ENCODE data around the gene DGCR6.
"Not testable (repeated sequence)": the region's sequence is repeated elsewhere in the genome, so short reads cannot be mapped to it uniquely, and the experiment has no call there.

DGCR6 gene

DNA sequence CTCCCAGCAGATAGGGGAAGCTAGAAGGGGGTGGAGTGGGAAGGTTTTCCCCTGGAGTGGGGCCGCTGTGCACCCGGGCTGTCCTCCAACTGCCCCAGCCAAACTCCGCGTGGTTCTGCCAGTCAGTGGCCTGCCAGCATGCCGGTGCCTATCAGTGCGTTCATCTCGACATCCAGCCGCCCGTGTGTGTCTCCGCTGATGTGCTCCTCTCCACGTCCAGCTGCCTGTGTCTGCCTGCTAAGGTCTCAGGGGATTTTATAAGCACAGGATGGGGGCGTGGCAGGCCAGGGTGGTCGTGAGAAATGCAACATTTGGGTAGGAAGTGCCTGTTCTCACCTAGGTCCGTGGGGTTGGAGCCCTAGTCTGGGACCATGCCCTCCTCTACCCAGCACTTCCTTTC, 47.0 kb downstream of the DGCR6 start:
- H3K9me3 ChIP-seq (ENCODE audit: control insufficient read depth, low read length); H3K4me3 ChIP-seq (ENCODE audit: insufficient read depth, low read depth, low read length, poor library complexity, severe bottlenecking); H3K4me1 ChIP-seq (ENCODE audit: control insufficient read depth, insufficient read depth, low read length, poor library complexity, severe bottlenecking); H3K27ac ChIP-seq (ENCODE audit: insufficient read depth, low read length, poor library complexity, severe bottlenecking); H3K36me3 ChIP-seq (ENCODE audit: control insufficient read depth, insufficient read depth, low read length); H3K27me3 ChIP-seq (replicated peaks; ENCODE audit: control insufficient read depth, insufficient read depth, low read length, poor library complexity, severe bottlenecking); DNase-seq: not testable (repeated sequence)

DNA sequence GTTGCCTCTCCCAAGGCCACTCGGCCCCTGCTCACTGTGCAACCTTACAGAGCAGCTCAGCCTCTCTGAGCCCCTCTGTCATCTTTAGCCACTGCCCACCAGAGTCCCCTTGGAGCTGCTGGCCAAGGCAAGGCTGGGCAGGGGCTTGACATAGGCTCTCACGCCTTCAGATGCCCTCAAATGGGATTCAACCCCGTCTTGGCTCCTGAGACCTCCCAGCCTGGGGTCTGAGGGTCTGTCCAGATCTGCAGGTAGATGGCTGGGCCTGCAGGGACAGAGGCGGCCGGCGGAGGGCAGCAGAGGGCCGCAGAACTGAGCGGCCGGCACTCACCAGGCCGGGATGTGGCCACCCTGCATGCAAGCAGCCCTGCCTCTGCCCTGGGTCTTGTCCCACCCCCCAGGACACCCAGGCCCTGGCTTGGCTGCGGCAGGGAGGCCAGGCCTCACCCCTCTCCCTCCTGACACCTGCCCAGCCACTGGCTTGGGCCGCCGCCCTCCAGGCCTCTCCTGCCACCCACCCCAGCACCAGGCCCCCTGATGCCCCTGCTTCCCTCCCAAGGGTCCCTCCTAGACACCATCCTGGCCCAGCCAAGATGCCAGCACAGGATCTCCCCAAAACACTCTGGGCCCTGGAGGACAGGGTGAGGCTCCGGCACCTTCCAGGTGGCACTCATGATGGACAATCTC, 48.3 kb downstream of the DGCR6 start:
- not testable (repeated sequence) for H3K27me3 ChIP-seq (replicated peaks; ENCODE audit: control insufficient read depth, insufficient read depth, low read length, poor library complexity, severe bottlenecking); H3K9me3 ChIP-seq (ENCODE audit: control insufficient read depth, low read length); H3K36me3 ChIP-seq (ENCODE audit: control insufficient read depth, insufficient read depth, low read length); H3K4me3 ChIP-seq (ENCODE audit: insufficient read depth, low read depth, low read length, poor library complexity, severe bottlenecking); H3K4me1 ChIP-seq (ENCODE audit: control insufficient read depth, insufficient read depth, low read length, poor library complexity, severe bottlenecking); H3K27ac ChIP-seq (ENCODE audit: insufficient read depth, low read length, poor library complexity, severe bottlenecking)
- DNase-seq: peak in 2 of 3 donors; percentile 6 to 28

DNA sequence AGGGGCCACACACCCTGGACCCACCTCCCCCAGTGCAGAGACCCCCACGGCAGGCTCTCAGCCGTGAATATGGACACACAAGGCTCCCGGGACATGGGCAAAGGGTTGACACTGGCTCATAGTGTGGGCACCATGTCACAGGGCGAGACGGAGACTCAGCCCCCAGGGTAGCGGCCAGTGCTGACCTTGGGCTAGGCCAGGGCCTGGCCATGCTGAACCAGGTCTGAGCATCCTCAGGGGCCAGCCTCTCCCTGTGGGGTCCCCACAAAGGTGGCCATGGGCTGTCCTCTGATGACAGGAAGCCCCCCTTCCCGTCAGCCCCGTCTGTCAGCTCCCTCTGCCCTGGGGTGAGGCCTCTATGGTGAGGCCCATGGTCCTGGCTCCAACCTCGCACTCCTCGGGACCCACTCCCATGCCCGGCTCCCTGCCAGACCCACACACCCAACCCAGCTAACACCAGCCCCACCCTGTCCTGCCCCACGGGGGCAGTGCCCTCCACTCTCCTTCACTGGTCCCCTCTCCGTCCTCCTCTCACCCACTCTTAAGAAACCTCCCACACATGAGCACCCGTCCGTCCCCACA, 49.0 kb downstream of the DGCR6 start:
- Histone ChIP-seq H3K36me3 (ENCODE audit: control insufficient read depth, insufficient read depth, low read length) (no peaks in the 10 kb centered on the region), H3K4me3 (ENCODE audit: insufficient read depth, low read depth, low read length, poor library complexity, severe bottlenecking) (no peak overlapping the region), H3K27ac (ENCODE audit: insufficient read depth, low read length, poor library complexity, severe bottlenecking) (no peak overlapping the region), H3K9me3 (ENCODE audit: control insufficient read depth, low read length) (no peaks in the 10 kb centered on the region), H3K4me1 (ENCODE audit: control insufficient read depth, insufficient read depth, low read length, poor library complexity, severe bottlenecking) (no peaks in the 10 kb centered on the region), H3K27me3 (replicated peaks; ENCODE audit: control insufficient read depth, insufficient read depth, low read length, poor library complexity, severe bottlenecking) (no peaks in the 10 kb centered on the region)
- no peak for DNase-seq

DNA sequence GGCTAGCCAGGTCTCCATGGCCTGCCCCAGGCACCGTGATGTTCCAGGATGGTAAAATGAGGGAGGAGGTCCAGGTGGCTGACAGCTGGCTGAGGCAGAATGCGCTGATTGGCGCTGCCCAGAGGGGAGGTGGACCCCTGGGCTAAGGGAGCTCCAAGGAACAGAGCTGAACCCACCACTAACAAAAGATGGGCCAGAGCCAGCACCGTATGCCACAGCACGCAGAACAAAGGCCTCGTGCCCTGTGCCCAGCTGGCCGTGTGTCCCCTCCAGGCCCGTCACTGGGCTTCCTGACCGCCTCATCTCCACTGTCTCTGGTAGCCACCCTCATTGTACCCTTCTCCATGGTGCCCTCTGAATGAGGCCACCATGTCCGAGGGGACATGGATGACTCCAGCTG, 49.6 kb downstream of the DGCR6 start:
- no peaks in the 10 kb centered on the region for H3K4me1 ChIP-seq (ENCODE audit: control insufficient read depth, insufficient read depth, low read length, poor library complexity, severe bottlenecking)
- H3K27me3 ChIP-seq (replicated peaks; ENCODE audit: control insufficient read depth, insufficient read depth, low read length, poor library complexity, severe bottlenecking): no peaks in the 10 kb centered on the region
- H3K27ac ChIP-seq (ENCODE audit: insufficient read depth, low read length, poor library complexity, severe bottlenecking): no peak overlapping the region
- H3K4me3 ChIP-seq (ENCODE audit: insufficient read depth, low read depth, low read length, poor library complexity, severe bottlenecking): no peak overlapping the region
- H3K36me3 ChIP-seq (ENCODE audit: control insufficient read depth, insufficient read depth, low read length): no peaks in the 10 kb centered on the region
- H3K9me3 ChIP-seq (ENCODE audit: control insufficient read depth, low read length): no peaks in the 10 kb centered on the region
- no peak for DNase-seq

DNA sequence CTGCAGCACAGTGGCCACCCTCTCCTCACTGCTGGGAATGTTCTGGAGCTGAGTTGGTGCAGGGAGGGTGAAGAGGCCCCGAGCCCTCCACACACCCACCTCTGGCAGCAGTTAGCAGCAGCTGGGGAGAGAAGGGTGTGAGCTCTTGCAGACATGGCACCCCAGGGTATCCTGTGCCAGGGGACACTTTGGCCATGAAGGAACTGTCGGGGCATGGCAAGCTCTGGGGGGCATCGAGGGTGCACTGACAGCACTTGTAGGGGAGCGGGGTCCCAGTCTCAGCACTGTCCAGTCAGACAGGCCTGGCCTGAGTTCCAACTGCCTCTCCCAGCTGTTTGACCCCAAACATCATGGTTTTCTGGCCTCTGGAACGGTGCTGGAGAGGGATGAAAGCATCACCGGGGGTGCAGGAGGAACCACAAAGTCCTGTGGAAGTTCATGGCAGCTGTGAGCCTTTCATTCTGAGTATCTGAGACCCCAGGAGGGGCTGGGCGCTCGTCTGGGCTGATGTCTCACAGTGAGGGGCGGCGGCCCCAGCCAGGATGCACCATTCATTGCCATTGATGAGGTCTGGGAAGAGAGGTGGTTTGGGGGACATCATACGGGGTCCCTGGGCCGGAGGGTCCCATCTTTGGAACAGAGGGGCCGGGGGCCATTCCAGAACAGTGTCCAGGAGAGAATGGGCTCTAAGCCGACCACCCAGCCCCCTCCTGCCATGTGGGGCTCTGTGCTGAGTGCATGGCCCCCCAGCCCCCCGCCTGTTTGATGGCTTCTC, 50.2 kb downstream of the DGCR6 start:
- H3K27me3 ChIP-seq (replicated peaks; ENCODE audit: control insufficient read depth, insufficient read depth, low read length, poor library complexity, severe bottlenecking); H3K4me3 ChIP-seq (ENCODE audit: insufficient read depth, low read depth, low read length, poor library complexity, severe bottlenecking); H3K4me1 ChIP-seq (ENCODE audit: control insufficient read depth, insufficient read depth, low read length, poor library complexity, severe bottlenecking); H3K36me3 ChIP-seq (ENCODE audit: control insufficient read depth, insufficient read depth, low read length); H3K9me3 ChIP-seq (ENCODE audit: control insufficient read depth, low read length); DNase-seq; H3K27ac ChIP-seq (ENCODE audit: insufficient read depth, low read length, poor library complexity, severe bottlenecking): not testable (repeated sequence)

DNA sequence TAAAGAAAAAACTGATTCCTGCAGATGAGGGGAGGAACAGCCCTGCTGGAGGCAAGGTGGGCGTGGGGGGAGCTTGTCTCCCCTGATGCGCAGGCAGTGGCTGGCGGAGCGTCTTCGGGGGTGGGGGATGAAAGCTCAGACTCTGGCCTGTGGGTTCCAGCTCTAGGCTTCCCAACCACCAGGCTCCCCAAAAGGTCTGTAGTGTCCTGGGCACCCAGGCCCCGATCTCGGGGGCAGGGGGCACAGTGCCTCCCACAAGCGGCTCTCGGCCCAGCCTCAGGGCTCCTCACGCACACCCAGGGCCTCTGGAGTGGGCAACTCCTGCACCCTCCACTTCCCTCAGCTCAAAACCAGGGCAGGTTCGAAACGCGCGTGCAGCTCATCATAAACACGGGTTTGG, 50.8 kb downstream of the DGCR6 start:
- H3K27ac ChIP-seq (ENCODE audit: insufficient read depth, low read length, poor library complexity, severe bottlenecking); H3K36me3 ChIP-seq (ENCODE audit: control insufficient read depth, insufficient read depth, low read length); H3K4me1 ChIP-seq (ENCODE audit: control insufficient read depth, insufficient read depth, low read length, poor library complexity, severe bottlenecking); H3K4me3 ChIP-seq (ENCODE audit: insufficient read depth, low read depth, low read length, poor library complexity, severe bottlenecking); DNase-seq; H3K27me3 ChIP-seq (replicated peaks; ENCODE audit: control insufficient read depth, insufficient read depth, low read length, poor library complexity, severe bottlenecking); H3K9me3 ChIP-seq (ENCODE audit: control insufficient read depth, low read length): not testable (repeated sequence)

DNA sequence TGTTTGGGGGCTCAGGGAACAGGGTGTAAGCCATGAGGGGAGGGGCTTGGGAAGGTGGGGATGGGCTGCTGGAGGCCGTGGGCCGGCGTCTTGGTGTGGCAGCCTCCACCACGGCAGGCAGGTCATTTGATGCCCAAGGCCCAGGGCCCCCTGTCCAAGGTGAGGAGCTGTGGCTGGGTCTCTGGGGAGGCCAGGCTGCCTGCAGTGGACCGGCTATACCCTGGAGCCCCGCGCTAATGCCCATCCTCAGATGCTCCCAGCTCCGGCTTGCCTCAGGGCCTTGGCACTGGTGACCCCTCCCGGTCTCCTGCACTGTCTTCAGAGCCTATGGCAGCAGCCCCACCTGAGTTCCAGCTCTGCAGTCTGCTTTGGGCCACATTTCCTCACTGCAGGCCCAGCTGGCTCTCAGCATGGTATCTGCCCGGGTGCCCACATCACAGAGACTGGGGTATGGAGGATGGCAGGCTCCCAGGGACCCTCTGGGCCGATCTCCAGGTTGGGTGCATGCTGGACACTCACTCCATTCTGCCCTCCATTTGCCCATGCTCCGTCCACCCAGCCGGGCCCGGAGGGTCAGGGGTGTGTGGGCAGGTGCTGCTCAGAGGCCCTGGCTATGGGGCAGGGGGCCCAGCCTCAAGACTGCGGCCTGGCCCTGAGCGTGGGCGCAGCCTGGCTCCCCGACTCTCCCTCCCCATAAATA, 51.7 kb downstream of the DGCR6 start:
- H3K27ac ChIP-seq (ENCODE audit: insufficient read depth, low read length, poor library complexity, severe bottlenecking); DNase-seq; H3K36me3 ChIP-seq (ENCODE audit: control insufficient read depth, insufficient read depth, low read length); H3K4me3 ChIP-seq (ENCODE audit: insufficient read depth, low read depth, low read length, poor library complexity, severe bottlenecking); H3K4me1 ChIP-seq (ENCODE audit: control insufficient read depth, insufficient read depth, low read length, poor library complexity, severe bottlenecking); H3K9me3 ChIP-seq (ENCODE audit: control insufficient read depth, low read length); H3K27me3 ChIP-seq (replicated peaks; ENCODE audit: control insufficient read depth, insufficient read depth, low read length, poor library complexity, severe bottlenecking): not testable (repeated sequence)

DNA sequence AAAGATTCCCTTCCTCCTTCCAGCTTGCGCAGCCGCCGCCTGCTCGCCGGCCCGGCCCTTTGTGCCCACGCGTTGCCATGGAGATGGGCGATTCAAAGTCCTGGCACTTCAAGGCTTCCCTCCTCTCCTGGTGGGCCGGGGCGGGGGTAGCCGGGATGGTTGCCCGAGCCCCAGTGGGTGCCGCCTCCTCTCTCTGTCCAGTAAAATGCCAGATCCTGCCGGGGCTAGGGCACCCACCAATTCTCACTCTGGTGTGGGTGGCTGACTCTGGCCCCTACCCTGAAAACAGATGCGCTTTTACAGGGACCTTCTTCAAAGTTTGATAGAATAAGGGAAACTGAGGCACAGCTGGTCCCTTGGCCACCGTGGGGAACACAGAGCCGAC, 52.2 kb downstream of the DGCR6 start:
- not testable (repeated sequence) for H3K4me1 ChIP-seq (ENCODE audit: control insufficient read depth, insufficient read depth, low read length, poor library complexity, severe bottlenecking); DNase-seq; H3K27ac ChIP-seq (ENCODE audit: insufficient read depth, low read length, poor library complexity, severe bottlenecking); H3K27me3 ChIP-seq (replicated peaks; ENCODE audit: control insufficient read depth, insufficient read depth, low read length, poor library complexity, severe bottlenecking); H3K36me3 ChIP-seq (ENCODE audit: control insufficient read depth, insufficient read depth, low read length); H3K9me3 ChIP-seq (ENCODE audit: control insufficient read depth, low read length); H3K4me3 ChIP-seq (ENCODE audit: insufficient read depth, low read depth, low read length, poor library complexity, severe bottlenecking)

DNA sequence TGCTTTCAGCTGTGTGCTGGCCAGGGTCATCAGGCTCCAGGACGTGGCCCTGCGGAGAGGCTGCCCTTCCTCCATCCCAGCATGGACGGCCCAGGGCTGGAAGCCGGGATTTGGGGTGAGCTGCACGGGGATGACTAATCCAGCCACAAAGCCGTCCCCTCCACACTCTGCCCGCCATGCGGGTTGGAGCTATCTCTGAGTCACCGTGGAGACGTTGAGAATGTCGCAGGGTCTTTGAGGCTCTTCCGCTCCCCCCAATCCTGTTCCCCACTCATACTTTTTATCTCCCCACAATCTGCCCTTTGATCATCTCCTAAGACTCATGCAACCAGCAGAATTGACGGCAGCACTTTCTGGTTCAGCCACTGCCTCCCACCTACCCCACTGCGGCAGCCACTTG, 52.6 kb downstream of the DGCR6 start:
- not testable (repeated sequence) for H3K9me3 ChIP-seq (ENCODE audit: control insufficient read depth, low read length); DNase-seq; H3K4me1 ChIP-seq (ENCODE audit: control insufficient read depth, insufficient read depth, low read length, poor library complexity, severe bottlenecking); H3K27ac ChIP-seq (ENCODE audit: insufficient read depth, low read length, poor library complexity, severe bottlenecking); H3K27me3 ChIP-seq (replicated peaks; ENCODE audit: control insufficient read depth, insufficient read depth, low read length, poor library complexity, severe bottlenecking); H3K36me3 ChIP-seq (ENCODE audit: control insufficient read depth, insufficient read depth, low read length); H3K4me3 ChIP-seq (ENCODE audit: insufficient read depth, low read depth, low read length, poor library complexity, severe bottlenecking)

DNA sequence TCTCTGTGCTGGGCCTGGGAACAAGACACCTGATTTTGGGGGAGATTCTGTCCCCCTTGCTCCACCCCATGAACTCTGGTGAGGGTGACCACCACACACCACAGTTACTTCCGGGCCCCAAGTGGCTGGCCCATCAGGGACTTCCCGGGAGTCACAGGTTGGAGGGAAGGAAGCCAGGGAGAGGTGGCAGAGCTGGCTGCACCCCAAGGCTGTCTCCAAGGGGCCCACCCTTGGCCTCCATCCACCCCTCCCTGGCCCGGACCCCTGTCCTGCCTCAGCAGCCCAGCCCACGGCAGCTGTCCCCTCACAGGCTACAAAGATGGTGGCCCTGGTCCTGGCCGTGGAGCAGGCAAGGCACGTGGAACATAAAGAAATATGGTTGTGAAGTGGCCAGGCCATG, 53.1 kb downstream of the DGCR6 start:
- H3K27me3 ChIP-seq (replicated peaks; ENCODE audit: control insufficient read depth, insufficient read depth, low read length, poor library complexity, severe bottlenecking); H3K9me3 ChIP-seq (ENCODE audit: control insufficient read depth, low read length); H3K27ac ChIP-seq (ENCODE audit: insufficient read depth, low read length, poor library complexity, severe bottlenecking); DNase-seq; H3K4me1 ChIP-seq (ENCODE audit: control insufficient read depth, insufficient read depth, low read length, poor library complexity, severe bottlenecking); H3K36me3 ChIP-seq (ENCODE audit: control insufficient read depth, insufficient read depth, low read length); H3K4me3 ChIP-seq (ENCODE audit: insufficient read depth, low read depth, low read length, poor library complexity, severe bottlenecking): not testable (repeated sequence)

Data from effector memory CD4-positive, alpha-beta T cell (primary cell).